ENCODE data around the gene PDE12.

The PDE12 gene

GRCh38 chr3:57569859-57570450 lies 13.9 kb downstream of the PDE12 start:
- TF ChIP-seq CTCF (IDR thresholded peaks at IDR 0.05; ENCODE audit: borderline replicate concordance, control extremely low read depth, extremely low read depth, insufficient read depth, missing control alignments) = no peak
- DNase-seq (ENCODE audit: low spot score) = no peak
- in situ Hi-C loops (cut with MboI; ENCODE audit: low sequenced_read_pairs, unreplicated experiment) = no loop called here

GRCh38 chr3:57570878-57571277 lies 14.8 kb downstream of the PDE12 start:
- in situ Hi-C loops (cut with MboI; ENCODE audit: low sequenced_read_pairs, unreplicated experiment) = no loop called here
- TF ChIP-seq CTCF (IDR thresholded peaks at IDR 0.05; ENCODE audit: borderline replicate concordance, control extremely low read depth, extremely low read depth, insufficient read depth, missing control alignments) = no peak
- DNase-seq (ENCODE audit: low spot score) = no peak

- in situ Hi-C loops (cut with MboI; ENCODE audit: low sequenced_read_pairs, unreplicated experiment) = no loop called here
- no peak for TF ChIP-seq CTCF (IDR thresholded peaks at IDR 0.05; ENCODE audit: borderline replicate concordance, control extremely low read depth, extremely low read depth, insufficient read depth, missing control alignments)
Observed at GRCh38 chr3:57572096-57572495, 16.0 kb downstream of the PDE12 start.

GRCh38 chr3:57575966-57576626 lies 20.0 kb downstream of the PDE12 start:
- no peak for DNase-seq (ENCODE audit: low spot score)
- in situ Hi-C loops (cut with MboI; ENCODE audit: low sequenced_read_pairs, unreplicated experiment) = no loop called here
- TF ChIP-seq CTCF (IDR thresholded peaks at IDR 0.05; ENCODE audit: borderline replicate concordance, control extremely low read depth, extremely low read depth, insufficient read depth, missing control alignments) = no peak

More at GRCh38 chr3:57572096-57572495, 16.0 kb downstream of the PDE12 start:
- DNase-seq (ENCODE audit: low spot score) = no peak

GRCh38 chr3:57577801-57578200 lies 21.7 kb downstream of the PDE12 start:
- DNase-seq (ENCODE audit: low spot score) = no peak
- no peak for TF ChIP-seq CTCF (IDR thresholded peaks at IDR 0.05; ENCODE audit: borderline replicate concordance, control extremely low read depth, extremely low read depth, insufficient read depth, missing control alignments)
- in situ Hi-C loops (cut with MboI; ENCODE audit: low sequenced_read_pairs, unreplicated experiment) = no loop called here

GRCh38 chr3:57582474-57583168 lies 26.5 kb downstream of the PDE12 start:
- DNase-seq (ENCODE audit: low spot score) = no peak
- in situ Hi-C loops (cut with MboI; ENCODE audit: low sequenced_read_pairs, unreplicated experiment) = no loop called here
- TF ChIP-seq CTCF (IDR thresholded peaks at IDR 0.05; ENCODE audit: borderline replicate concordance, control extremely low read depth, extremely low read depth, insufficient read depth, missing control alignments) = no peak

Measured in GM13976 (cell line).